Stimulated activated CD8-positive, alpha-beta memory T cell treated with anti-CD3 and anti-CD28 coated beads, Interleukin-12 subunit alpha, Interleukin-12 subunit beta, amount 100 ng/mL, for 1 hour (primary cell): Measurements from ENCODE around the gene NPDC1.
A peak's percentile ranks its signal among the peaks of the same experiment; 100 is the strongest.
"Not testable (repeated sequence)": the region's sequence is repeated elsewhere in the genome, so short reads cannot be mapped to it uniquely, and the experiment has no call there.

Source experiments
- DNase-seq: peaks from one replicate; pipeline ENCODE4 v3.0.0-alpha.2; 2020; ENCODE audit warnings: low read depth

NPDC1 gene

DNA sequence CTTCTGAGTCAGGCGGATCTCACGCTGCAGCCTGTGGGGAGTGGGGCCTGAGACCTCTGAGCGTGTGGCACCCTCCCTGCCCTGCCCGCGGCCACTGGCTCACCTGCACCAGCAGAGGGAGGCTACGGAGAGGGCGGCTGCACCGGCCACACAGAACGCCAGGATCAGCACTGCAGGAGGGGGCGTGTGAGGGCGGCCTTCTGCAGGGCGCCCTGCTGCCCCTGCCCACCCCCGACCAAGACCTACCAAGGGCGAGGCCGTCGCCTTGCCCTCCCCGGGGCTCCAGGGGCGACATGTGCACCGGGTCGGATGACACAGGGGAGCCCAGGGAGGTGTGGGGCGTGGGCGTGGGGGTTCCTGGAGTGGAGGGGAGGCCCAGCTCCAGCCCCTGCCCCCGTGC is 5.4 kb downstream of the NPDC1 start:
- no peak for DNase-seq

DNA sequence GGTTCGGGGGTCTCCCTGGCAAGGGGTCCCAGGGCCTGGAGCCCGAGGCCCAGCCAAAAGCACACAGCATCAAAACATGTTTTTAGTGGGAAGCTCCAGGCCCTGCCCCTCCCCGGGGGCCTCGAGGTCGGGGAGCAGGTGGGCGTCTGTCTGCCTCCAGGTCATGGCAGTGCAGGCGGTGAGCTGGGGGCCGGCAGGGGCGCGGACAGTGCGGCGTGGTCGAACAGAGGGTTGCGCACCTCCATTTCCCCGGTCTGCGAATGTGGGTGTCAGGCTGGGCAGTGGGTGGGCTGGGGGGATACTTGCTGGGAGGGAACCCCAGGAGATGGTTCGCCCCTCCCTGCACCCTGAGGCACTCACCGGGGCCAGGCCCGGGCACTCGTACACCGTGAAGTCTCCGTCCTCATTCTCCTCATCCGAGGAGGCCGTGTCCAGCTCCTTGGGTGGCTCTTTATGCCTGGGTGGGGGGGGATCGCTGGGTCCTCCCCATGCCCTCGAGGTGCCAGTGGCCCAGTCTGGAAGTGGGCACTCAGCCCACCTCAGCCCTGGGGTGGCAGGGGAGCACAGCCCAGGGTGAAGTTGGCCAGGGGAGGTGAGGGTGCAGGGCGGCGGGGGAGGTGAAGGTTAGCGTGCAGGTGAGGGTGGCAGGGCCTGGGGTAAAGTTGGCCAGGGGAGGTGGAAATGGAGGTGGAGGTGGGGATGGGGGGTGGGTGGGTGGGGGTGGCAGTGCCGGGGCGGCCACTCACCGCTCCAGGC is 6.2 kb downstream of the NPDC1 start:
- no peak for DNase-seq

DNA sequence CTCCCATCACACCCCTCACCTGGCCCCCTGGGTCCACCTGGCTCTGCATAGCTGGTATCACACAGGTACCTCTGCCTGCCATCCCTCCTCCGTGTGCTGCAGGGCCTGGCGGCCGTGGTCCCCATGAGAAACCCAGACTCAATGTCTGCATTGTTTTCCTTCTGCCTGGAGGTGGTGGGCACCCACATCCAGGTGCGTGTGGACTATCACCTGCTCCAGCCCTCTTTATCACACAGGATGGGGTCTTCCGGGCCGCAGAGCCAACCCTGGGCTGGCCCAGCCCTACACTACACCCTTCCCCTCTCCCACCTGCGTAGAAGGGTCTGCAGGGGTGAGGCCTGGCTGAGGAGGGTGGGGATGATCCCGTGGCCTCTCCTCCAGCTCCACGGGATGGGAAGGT is 7.1 kb downstream of the NPDC1 start:
- DNase-seq, result no peak

DNA sequence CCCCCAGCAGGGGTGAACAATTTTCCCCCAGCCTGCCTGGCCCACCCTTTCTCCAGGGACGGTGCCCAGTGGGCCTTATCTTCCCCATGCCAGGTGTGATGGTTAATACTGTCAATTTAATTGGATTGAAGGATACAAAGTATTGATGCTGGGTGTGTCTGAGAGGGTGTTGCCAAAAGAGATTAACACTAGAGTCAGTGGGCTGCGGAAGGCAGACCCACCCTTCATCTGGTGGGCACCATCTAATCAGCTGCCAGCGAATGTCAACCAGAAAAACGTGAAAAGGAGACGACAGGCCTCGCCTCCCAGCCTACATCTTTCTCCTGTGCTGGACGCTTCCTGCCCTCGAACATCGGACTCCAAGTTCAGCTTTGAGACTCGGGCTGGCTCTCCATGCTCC is 8.5 kb downstream of the NPDC1 start:
- no peak for DNase-seq

DNA sequence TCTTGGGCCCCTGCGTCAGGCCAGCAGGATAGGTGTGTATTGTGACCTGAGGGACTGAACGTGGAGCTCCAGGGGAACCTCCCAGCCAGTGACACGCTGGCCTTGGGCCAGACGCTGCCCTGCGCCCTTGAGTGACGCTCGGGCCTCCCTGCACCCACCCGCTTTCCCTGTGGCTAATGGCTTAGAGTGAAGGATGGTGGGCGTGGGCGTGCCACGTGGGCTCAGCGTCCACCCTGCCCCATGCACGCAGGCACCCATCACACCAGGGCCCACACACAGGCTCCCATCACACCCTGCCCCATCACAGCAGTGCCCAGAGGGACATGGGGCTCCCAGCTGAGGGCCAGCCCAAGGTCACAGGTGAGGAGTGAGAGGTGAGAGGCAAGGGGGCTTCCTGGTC is 8.9 kb downstream of the NPDC1 start:
- no peak for DNase-seq

DNA sequence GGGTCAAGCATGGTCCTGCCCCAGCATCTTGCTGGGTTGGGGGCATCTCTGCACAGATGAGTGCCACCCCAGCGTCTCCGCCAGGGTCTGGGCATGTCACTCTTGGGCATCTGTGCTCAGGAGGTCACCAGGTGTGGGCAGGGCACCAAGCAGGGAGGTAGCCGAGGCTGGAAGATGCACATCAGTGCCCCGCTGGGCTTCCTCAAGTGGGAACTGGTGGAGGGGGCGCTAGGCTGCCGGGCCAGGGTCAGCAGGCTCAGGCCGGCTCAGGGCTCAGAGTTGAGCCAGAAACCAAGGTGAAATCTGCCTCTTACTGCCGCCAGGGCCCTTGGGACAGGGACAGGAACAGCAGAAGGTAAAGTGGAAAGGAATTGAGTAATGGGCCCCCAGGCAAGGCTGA is 10.0 kb downstream of the NPDC1 start:
- no peak for DNase-seq

DNA sequence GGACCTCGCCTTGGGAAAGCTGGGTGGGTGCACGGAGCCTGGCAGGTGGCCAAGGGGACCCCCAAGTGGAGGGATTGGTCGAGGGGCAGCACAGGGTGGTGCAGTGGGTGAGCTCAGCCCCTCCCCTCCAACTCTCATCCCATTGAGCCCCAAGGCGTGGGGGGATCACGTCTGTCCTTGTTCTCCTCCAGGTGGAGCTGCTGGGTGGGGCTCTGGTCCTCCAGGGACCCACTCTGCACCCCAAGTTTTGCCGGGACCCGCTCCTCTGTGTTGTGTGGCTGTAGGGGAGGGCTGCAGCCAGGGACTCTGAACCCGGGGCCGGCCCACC is 10.5 kb downstream of the NPDC1 start:
- DNase-seq, result no peak

DNA sequence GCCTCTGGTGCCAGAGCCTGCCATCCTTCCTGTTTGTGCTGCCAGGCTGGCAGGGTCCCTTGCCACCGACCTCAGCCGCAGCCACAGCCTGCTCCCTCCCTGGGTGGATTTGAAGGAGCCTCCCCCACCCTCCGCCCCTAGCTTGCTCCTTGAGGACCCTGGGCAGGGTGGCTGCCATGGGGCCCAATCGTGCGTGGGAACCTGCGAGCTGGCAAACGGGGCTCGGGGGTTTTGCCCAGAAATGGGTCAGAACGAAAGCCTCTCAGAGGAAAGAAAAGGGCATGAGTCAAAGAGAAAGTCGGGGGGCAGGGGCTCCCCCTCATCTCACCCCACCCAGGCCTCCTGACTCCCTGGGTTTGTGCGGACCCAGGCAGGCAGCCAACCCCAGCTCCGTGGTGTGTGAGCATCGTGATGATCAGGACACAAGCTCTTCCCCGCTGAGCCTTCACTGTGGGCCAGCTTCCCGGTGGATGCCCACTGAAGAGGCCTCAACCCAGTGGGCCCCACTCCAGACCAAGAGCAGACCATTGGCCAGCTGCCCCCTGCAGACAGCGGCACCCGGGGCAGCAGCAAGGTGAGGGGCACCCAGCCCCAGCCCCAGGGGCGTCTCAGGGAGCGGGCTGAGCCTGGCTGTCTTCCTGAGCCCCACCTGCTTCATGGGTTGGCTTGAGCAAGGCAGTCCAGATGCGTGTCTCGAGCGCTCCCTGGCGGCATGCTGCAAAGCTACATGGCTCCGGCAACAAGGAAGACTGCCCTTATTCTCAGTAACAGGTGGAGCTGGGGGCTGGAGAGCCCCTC is 11.1 kb downstream of the NPDC1 start:
- DNase-seq, result peak; percentile 77

DNA sequence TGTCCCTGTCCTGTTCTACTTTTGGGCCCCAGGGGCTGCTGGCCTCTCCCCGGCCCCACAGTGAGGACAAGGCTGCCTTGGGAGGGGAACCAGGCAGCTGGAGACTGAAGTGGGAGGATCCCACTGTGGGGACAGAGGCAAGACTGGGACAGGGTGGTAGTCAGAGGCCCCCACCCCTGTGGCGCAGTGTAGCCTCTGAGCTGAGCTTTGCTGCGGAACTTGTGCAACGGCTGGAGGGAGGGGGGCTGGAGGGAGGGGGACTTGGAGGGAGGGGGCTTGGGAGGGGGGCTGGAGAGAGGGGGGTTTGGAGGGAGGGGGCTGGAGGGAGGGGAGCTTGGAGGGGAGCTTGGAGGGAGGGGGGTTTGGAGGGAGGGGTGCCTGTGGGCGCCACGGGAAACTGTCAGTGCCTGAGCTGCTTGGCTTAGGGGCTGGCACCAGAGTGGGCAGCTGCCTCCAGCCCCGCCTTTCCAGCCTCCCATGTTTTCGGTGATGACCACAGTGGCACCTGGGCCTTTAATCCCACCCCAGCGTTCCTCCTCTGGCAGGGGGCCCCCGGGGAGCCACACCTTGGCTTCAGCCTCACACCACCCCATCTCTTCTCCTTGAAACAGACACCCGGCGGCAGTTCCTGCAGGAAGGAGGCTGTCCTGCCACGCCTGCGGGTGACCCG is 11.8 kb downstream of the NPDC1 start:
- DNase-seq, result no peak

DNA sequence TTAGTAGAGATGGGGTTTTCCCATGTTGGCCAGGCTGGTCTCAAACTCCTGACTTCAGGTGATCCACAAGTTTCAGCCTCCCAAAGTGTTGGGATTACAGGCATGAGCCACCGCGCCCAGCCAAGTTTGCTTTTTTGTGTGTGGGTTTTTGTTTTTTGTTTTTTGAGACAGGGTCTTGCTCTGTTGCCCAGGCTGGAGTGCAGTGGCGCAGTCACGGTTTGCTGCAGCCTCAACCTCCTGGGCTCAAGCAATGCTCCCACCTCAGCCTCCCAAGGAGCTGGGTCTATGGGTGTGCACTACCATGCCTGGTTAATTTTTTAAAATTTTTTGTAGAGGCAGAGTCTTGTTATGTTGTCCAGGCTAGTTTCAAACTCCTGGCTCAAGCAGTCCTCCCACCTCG is 12.5 kb downstream of the NPDC1 start:
- DNase-seq, result not testable (repeated sequence)

DNA sequence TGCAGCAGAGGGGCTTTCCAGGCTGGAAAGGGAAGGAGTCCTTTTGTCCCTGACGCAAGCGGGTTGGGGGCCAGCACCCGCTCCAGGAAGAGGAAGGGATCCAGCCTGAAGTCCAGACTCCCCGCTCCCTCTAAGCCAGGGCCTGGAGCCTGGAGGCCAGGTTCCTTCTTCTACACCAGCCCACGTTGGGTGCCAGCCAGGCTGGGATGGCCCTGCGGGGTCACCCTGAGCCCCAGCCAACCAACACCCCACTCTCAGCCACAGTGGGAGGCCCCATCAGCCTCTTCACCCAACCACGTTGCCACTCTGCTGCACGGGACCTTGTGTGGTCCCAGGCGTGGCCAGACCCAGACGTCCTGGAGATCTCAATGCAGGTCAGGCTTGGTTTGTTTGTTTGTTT is 13.1 kb downstream of the NPDC1 start:
- DNase-seq, result no peak

DNA sequence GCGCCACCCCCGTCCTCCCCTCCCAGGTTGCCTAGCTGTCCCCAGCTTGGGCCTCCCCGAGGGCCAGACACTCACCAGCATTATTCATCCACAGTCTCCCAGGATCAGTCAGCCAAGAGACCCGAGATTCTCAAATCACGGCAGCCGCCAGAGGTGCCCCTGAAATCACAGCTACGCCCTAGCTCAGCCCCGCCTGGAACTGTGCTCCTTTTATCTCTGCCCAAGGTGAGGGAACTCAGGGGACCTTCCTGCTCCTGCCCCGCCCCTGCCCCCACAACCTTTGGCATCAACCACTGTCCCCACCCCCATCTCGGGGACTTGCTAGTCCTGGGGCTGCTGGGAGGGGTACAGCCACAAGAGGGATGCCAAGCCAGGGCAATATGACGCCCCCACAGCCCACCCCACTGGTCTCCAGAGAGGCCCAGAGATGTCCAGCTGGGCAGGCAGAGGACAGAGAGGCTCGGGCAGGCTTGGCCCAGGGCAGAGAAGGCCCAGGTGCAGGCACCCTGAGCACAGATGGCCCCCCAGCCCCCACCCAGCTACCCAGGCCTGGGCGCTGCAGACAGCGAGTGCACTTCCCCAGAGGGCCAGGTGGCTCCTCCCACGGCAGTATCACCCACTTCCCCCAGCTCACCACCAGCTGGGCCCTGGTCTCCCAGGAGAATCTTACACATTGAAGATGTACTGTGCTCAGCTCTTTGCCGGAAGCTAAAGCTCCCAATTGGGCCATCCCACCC is 13.9 kb downstream of the NPDC1 start, which contains the start of gene FUT7:
TSS of gene FUT7 (minus strand) at position 185 of the 737 bp plus-strand sequence. CDS start at position 88, 97 bp downstream.
- DNase-seq, result no peak

DNA sequence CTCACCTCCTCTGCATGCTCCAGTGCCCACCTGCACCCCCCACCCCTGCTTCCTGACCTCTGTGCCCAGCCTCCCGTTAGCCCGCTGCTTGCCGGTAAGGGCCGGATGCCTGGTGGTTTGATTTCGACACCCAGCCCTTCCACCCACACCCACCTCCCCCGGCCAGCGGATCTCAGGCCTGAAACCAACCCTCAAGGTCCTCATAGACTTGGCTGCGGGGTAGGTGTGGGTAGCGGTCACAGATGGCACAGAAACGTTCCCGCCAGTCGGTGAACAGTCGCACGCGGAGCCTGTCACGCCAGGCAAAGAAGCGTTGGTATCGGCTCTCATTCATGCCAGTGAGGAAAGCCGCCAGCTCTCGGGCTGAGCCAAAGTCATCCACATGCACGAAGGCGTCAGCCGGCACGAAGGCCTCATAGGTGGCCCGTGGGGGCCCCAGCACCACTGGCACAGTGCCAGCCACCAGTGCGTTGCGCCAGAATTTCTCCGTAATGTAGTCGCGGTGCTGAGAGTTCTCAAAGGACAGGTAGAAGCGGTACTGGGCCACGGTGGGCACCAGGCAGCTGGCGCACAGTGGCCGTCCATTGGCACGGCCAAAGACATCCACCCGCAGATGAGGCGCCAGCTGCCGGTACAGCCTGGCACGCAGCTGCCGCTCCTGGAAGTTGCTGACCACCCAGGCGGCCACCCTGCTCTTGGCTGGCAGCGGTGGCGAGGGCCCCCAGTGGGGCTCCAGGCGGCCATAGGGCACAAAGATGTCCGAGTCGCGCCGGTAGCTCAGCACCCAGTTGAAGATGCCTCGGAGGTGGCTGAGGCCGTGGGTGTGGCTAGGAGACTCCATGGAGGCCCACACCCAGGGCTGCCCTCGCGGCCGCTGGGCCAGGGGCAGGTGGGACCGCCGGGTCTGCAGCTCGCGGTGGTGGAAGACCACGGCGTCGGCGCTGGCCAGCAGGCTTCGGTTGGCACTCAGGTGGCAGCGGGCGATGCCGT is 15.1 kb downstream of the NPDC1 start:
- no peak for DNase-seq

DNA sequence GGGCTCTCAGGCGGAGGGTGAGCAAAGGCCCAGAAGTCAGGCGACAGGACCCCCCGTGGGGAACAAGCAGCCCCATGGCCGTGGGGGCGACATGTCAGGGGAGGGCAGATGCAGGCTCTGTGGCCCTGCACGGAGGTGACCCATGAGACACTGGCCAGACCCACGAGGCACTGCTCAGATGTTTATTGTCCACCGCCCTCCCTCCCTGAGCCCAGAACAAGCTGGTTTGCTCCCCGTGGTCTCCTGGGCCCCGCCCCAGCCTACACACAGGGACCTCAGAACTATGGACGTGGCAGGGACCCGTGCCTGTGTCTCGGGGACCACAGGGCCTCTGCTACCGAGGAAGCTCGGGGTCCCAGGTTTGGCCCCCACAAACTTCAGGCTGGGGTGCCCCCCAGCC is 16.0 kb downstream of the NPDC1 start:
- DNase-seq, result no peak

DNA sequence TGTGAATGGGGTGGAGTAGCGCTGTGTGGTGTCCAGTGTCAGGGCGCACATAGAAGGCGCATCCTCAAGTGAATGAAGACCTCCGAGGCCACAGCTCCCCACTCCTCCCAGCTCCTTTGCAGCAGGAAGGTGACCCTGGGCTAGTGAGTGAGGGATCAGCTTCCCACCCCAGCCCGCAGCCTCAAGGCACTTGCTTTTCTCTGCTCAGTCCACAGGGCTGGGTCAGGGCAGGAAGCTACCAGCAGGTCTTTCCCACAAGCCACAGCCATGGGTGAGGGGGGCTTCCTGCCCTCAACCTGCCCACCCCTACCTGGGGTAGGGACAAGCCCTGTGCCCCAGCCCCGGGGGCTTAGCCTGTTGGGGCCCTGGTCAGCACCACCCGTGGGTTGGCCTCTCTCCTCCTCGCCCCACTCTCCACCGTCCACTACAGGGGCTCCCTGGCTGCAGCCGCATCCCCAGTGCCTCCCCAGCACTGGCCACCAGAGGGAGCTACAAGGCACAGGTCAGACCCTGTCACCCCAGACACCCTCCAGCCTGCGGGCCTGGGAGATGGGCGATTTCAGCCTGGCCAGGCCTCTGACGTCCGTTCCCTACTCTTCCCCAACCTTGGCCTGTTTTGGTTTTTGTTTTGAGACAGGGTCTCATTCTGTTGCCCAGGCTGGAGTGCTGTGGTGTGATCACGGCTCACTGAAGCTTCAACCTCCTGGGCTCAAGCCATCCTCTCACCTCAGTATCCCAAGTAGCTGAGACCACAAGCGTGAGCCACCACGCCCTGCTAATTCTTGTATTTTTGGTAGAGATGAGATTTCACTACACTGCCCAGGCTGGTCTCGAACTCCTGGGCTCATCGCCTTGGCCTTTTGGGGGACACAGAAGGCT is 16.7 kb downstream of the NPDC1 start:
- DNase-seq, result peak; percentile 50

DNA sequence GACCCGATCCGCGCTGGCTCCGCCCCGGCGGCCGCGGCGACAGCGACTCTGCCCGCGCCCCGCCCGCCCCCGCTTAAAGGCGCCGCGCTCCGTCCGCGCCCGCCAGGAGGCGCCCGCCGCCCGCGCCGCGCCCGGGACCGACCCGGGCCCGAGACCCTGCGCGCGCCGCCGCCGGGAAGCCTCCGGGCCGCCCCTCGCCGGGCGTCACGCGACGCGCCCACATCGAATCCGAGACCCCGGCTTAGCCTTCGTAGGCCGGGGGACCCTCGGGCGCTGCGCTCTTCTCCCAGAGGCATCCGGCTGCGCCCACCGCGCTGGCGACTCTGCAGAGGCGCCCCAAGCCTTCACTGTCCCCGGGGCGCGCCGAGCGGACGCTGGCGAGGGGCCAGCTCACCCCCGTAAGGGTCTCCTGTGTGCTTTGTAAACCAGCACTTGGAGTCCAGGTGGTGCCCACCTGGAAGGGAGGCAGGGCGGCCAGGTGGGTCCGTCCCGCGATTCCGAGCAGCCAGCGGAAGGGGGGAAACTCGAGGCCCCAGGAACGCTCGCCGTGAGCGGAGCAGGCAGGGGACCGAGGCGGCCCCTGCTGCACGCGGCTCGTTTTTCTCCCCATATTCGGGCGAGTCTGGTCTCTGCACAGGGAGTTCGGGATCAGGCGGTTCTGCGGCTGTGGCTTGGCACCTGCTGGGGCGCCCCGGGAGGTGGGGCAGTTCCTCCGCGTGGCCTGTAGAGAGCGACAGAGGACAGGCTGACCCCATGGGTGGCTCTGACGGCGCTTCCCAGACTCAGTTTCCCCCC is 17.5 kb downstream of the NPDC1 start:
- peak; percentile 43 for DNase-seq

DNA sequence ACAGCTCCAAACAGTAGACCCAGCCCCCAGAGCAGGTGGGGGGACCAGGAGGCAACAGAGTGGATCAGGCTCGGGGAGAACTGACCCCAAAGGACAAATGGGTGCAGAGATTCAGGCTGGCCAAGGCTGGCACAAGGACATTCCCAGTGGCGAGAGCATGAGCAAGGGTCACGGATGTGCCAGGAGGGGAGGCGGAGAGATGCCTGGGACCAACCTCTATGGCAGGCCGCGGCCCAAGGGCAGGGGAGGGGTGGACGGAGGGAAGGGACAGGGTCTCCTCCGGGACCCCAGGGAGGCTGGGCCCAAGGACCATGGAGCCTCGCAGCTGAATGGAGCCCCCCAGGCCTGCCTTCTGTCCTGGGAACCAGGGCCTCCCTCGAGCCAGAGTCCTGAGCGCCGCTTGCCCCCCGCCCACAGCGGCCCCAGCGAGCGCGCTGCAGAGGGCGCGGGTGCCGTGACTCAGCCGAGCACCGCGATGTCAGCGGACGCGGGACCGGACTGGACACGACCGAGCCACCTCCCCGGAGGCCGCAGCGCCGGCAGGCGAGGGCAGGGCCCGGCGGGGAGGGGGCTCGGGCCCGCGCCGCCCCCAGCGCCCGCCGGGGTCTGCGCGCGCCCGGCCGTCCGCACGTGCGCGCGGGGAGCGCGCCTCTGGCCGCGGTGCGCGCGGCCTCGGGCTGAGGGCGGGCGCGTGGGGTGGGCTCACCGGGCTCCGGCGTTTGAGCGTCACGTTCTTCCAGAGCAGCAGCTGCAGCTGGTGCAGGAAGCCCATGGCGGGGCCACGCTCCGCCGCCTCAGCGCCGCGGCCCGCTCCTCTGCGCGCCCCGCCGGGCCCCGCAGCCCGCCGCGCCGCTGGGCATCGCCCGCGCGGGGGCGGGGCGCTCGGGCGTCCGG is 18.4 kb downstream of the NPDC1 start, which contains the start of gene ABCA2:
TSS of gene ABCA2 (minus strand) at position 869 of the 894 bp plus-strand sequence. CDS start at position 772, 97 bp downstream.
- no peak for DNase-seq

DNA sequence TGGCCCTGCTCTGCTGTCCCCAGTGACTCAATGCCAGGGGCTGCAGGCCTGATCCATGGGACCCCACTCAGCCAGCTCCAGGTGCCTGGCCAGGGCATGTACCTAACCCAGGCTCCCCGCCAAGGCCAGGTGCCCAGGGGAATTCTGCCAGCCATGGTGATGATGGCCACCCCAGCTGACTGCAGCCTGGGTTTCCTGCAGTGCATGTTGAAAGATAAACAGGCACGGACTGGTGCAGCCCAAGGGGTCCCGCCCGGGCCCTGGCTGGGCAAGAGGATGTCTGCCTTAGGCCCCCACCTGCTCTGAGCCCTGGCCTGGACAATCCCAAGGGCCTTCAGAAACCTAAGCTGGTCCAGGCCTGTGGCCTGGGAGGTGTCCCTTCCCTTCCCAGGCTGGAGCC is 19.1 kb downstream of the NPDC1 start:
- no peak for DNase-seq
